Caco-2 (cell line): ENCODE results near the gene NAXD. TPM values are rescaled to one million over a fixed set of nuclear protein-coding genes. Genes with fewer than 3 reads are reported as not detected.

ENCODE experiments used
- BruUV-seq: library from RNA; stranded (reverse); fragments of 400-500 nt; replicated peaks from 2 replicates; lab custom pipeline; 2021; lab: Mats Ljungman, UMichigan
- CTCF ChIA-PET: fragments of 300-600 bp; sonication (Branson Sonifier 250); formaldehyde crosslinking; loops from one replicate; lab custom pipeline; 2022; ENCODE audit warnings: antibody characterized with exemption; lab: Charles Lee
- POLR2A ChIA-PET: fragments of 300-600 bp; sonication (Branson Sonifier 250); formaldehyde crosslinking; loops from one replicate; lab custom pipeline; 2022; ENCODE audit warnings: antibody characterized with exemption; lab: Charles Lee
- DNase-seq, 2 experiments: peaks; one replicate each; pipeline versions ENCODE4 v3.0.0 to v3.0.0-alpha.2; 2020 to 2022
- H3K27me3 ChIP-seq: replicated peaks from 2 replicates; pipeline ENCODE4 v1.6.0; 2011; ENCODE audit warnings: low read length; ENCODE audit not compliant: control insufficient read depth, insufficient read depth
- H3K36me3 ChIP-seq: 2 replicates; pipeline ENCODE4 v1.5.1; 2011; ENCODE audit warnings: low read length; ENCODE audit not compliant: control insufficient read depth, insufficient read depth
- H3K4me1 ChIP-seq: fragments of 250-450 bp; sonication (Bioruptor Pico); 2 replicates; pipeline ENCODE4 v1.5.1; 2020; ENCODE audit warnings: mild to moderate bottlenecking
- H3K4me3 ChIP-seq: 2 replicates; pipeline ENCODE4 v1.5.1; 2011; ENCODE audit warnings: low read depth, mild to moderate bottlenecking, control low read depth, low read length
- H3K9me3 ChIP-seq: fragments of 250-450 bp; sonication (Bioruptor Pico); 2 replicates; pipeline ENCODE4 v1.5.1; 2020; ENCODE audit warnings: mild to moderate bottlenecking, moderate library complexity
- H3K27ac Mint-ChIP-seq: one replicate; pipeline ENCODE4 v1.8.0; 2022; ENCODE audit warnings: mixed read lengths; ENCODE audit not compliant: unreplicated experiment
- H3K27me3 Mint-ChIP-seq: one replicate; pipeline ENCODE4 v1.8.0; 2022; ENCODE audit warnings: mixed read lengths; ENCODE audit not compliant: insufficient read depth, unreplicated experiment
- H3K36me3 Mint-ChIP-seq: one replicate; pipeline ENCODE4 v1.8.0; 2022; ENCODE audit warnings: mild to moderate bottlenecking, mixed read lengths; ENCODE audit not compliant: insufficient read depth, unreplicated experiment
- H3K4me1 Mint-ChIP-seq: one replicate; pipeline ENCODE4 v1.8.0; 2022; ENCODE audit warnings: low read depth, mixed read lengths; ENCODE audit not compliant: unreplicated experiment
- H3K4me3 Mint-ChIP-seq: one replicate; pipeline ENCODE4 v1.8.0; 2022; ENCODE audit warnings: mild to moderate bottlenecking, moderate library complexity, mixed read lengths; ENCODE audit not compliant: unreplicated experiment
- H3K9me3 Mint-ChIP-seq: one replicate; pipeline ENCODE4 v1.8.0; 2022; ENCODE audit warnings: mixed read lengths; ENCODE audit not compliant: unreplicated experiment
- intact Hi-C: fragments of 100-400 bp; cut with micrococcal nuclease; formaldehyde crosslinking; loops from one replicate; pipeline ENCODE4 v1.10.0; 2022; ENCODE audit not compliant: unreplicated experiment
- total RNA-seq: library from RNA; stranded (reverse); gene quantifications from 2 replicates; pipeline ENCODE4 v1.2.3, GENCODE V29; 2022
- TF ChIP-seq, protein P1 (sequence below), 2 experiments: fragments of 200-600 bp in 1 of 2; IDR thresholded peaks; 1 replicate in 1 of 2; 2 replicates in 1 of 2; pipeline versions ENCODE4 v1.5.1 to v1.8.0; 2011 to 2022; ENCODE audit warnings: antibody characterized with exemption in 1 of 2, control low read depth in 1 of 2, inconsistent platforms in 1 of 2, low read depth in 1 of 2, low read length in 1 of 2, mild to moderate bottlenecking in 1 of 2, moderate library complexity in 1 of 2; ENCODE audit not compliant: insufficient read depth in 1 of 2, severe bottlenecking in 1 of 2, unreplicated experiment in 1 of 2

The NAXD gene
- total RNA-seq, 1 experiment from 2014 or later, result 51.5 TPM

DNA sequence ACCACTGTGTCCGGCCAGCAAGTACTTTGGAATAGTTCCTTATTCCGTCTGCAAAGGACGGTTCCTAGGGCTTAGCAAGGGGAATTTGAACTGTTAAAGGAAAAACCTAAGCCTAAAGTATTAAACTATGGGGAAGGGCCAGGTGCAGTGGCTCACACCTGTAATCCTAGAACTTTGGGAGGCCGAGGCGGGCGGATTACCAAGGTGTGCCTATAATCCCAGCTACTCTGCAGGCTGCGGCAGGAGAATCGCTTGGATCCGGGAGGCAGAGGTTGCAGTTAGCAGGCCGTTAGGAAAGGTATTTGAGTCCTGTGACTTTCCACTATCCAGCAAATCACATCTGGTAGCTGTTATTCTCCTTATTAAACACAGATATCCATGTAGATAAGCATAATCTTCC, 44.5 kb upstream of the NAXD start:
- BruUV-seq, result no TSS peak
- TF ChIP-seq, protein P1, sequence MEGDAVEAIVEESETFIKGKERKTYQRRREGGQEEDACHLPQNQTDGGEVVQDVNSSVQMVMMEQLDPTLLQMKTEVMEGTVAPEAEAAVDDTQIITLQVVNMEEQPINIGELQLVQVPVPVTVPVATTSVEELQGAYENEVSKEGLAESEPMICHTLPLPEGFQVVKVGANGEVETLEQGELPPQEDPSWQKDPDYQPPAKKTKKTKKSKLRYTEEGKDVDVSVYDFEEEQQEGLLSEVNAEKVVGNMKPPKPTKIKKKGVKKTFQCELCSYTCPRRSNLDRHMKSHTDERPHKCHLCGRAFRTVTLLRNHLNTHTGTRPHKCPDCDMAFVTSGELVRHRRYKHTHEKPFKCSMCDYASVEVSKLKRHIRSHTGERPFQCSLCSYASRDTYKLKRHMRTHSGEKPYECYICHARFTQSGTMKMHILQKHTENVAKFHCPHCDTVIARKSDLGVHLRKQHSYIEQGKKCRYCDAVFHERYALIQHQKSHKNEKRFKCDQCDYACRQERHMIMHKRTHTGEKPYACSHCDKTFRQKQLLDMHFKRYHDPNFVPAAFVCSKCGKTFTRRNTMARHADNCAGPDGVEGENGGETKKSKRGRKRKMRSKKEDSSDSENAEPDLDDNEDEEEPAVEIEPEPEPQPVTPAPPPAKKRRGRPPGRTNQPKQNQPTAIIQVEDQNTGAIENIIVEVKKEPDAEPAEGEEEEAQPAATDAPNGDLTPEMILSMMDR (IDR thresholded peaks at IDR 0.05; ENCODE audit: insufficient read depth in 1 of 2, low read depth in 1 of 2, low read length in 1 of 2, severe bottlenecking in 1 of 2, unreplicated experiment in 1 of 2), result no peak
- Histone ChIP-seq H3K4me3 (no peak overlapping the region), H3K27me3 (no peaks in the 10 kb centered on the region), H3K36me3 (no peaks in the 10 kb centered on the region), H3K9me3 (no peaks in the 10 kb centered on the region), H3K4me1 (peaks cover 8% of the 10 kb centered on the region; the same call in 1 of the 2 replicates)
- Mint-ChIP-seq H3K4me1 (peaks cover 18% of the 10 kb centered on the region), H3K27me3 (no peaks in the 10 kb centered on the region), H3K36me3 (peaks cover 6% of the 10 kb centered on the region), H3K4me3 (no peak overlapping the region), H3K9me3 (no peaks in the 10 kb centered on the region), H3K27ac (no peak overlapping the region)
- no peak for DNase-seq
- ChIA-PET POLR2A (no interaction called here), CTCF (no interaction called here)
- intact Hi-C loops, result no loop called here

DNA sequence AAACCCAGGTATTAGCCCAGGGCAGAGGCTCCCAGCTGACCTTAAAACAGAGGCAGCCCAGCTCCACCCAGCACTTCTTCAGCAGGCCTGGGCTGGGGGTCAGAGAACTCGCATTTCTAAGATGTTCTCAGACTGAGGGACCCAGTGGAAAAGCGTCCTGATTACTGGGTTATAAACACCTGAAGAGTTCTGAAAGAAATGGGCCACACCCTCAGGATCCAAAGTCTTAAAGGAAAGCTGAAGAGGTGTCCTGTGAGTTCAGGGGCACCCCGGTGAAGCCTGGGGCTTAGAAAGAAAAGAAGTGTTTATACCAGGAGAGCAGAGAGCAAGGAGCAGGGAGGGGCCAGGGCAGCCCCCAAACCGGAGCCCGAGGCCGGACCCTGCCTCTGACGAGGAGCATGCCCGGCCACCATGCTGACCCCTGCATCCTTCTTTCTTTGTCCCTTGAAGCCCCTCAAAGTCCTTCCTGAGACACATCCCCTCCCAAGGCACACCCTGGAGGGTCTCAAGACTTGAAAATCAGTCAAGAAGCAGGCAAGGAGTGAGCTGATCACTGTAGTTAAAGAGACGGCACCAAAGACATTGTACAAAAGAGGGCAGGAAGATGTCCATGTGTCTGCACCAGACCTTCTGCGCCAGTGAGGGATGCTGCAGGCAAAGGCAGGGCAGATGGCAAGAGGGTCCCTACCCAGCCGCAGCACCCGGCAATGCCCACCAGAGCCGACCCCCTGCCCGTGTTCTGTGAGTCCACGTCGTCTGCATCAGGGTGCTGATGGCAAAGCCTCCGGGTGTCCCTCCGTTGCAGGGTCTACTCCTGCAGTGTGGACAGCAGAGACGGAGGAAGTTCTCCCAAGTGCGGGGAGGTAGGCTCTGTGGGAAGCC, 43.2 kb upstream of the NAXD start:
- ChIA-PET POLR2A (no interaction called here), CTCF (interaction anchor here (2.7 kb wide), 1 partner anchor 116 kb away, joined by 11 read pairs; no protein-coding TSS in a partner anchor)
- H3K27me3 Mint-ChIP-seq, result no peaks in the 10 kb centered on the region
- Histone ChIP-seq H3K27me3 (no peaks in the 10 kb centered on the region), H3K9me3 (no peaks in the 10 kb centered on the region), H3K4me3 (no peak overlapping the region), H3K4me1 (peaks cover 18% of the 10 kb centered on the region), H3K36me3 (no peaks in the 10 kb centered on the region)
- no peaks in the 10 kb centered on the region for H3K9me3 Mint-ChIP-seq
- H3K36me3 Mint-ChIP-seq, result peaks cover 6% of the 10 kb centered on the region
- intact Hi-C loops, result no loop called here
- H3K4me3 Mint-ChIP-seq, result no peak overlapping the region
- no TSS peak for BruUV-seq
- DNase-seq, result no peak
- H3K4me1 Mint-ChIP-seq, result peaks cover 21% of the 10 kb centered on the region
- TF ChIP-seq, protein P1 (IDR thresholded peaks at IDR 0.05; ENCODE audit: insufficient read depth in 1 of 2, low read depth in 1 of 2, low read length in 1 of 2, severe bottlenecking in 1 of 2, unreplicated experiment in 1 of 2), result no peak
- no peak overlapping the region for H3K27ac Mint-ChIP-seq

DNA sequence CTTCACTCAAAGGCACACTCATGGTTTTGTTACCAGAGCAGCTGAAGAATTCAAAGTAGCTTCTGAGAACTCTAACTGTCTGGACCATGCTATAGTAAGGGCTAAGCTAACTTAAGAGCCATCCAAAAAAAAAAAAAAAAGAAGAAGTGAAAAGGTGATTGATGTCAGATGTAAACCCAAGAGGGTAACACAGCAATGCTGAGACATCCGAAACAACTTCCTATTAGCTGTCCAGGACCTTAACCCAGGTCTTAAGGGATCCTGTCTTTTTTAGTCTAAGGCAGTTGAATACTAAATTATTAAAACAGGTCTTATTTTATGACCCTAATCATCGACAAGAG, 42.6 kb upstream of the NAXD start:
- intact Hi-C loops, result no loop called here
- Histone ChIP-seq H3K4me1 (peaks cover 18% of the 10 kb centered on the region), H3K4me3 (no peak overlapping the region), H3K9me3 (no peaks in the 10 kb centered on the region), H3K27me3 (no peaks in the 10 kb centered on the region), H3K36me3 (no peaks in the 10 kb centered on the region)
- H3K4me3 Mint-ChIP-seq, result no peak overlapping the region
- CTCF ChIA-PET, result interaction anchor here (2.7 kb wide), 1 partner anchor 117 kb away, joined by 11 read pairs; no protein-coding TSS in a partner anchor
- H3K27ac Mint-ChIP-seq, result no peak overlapping the region
- H3K36me3 Mint-ChIP-seq, result peaks cover 12% of the 10 kb centered on the region
- DNase-seq, result no peak
- no peaks in the 10 kb centered on the region for H3K27me3 Mint-ChIP-seq
- no TSS peak for BruUV-seq
- TF ChIP-seq, protein P1 (IDR thresholded peaks at IDR 0.05; ENCODE audit: insufficient read depth in 1 of 2, low read depth in 1 of 2, low read length in 1 of 2, severe bottlenecking in 1 of 2, unreplicated experiment in 1 of 2), result no peak
- H3K9me3 Mint-ChIP-seq, result no peaks in the 10 kb centered on the region
- H3K4me1 Mint-ChIP-seq, result peaks cover 21% of the 10 kb centered on the region
- POLR2A ChIA-PET, result no interaction called here
